LNCaP clone FGC (cell line): Measurements from ENCODE around the gene RCOR1.

Source experiments
- DNase-seq: peaks from one replicate; pipeline ENCODE4 v3.0.0-alpha.2; 2011; ENCODE audit warnings: low read depth
- H3K4me3 ChIP-seq: 2 replicates; pipeline ENCODE4 v1.5.1; 2011; ENCODE audit warnings: mild to moderate bottlenecking, low read depth, low read length, control low read depth
- CTCF ChIP-seq: IDR thresholded peaks from 2 replicates; pipeline ENCODE4 v1.5.1; 2012; ENCODE audit warnings: mild to moderate bottlenecking; ENCODE audit not compliant: control insufficient read depth, insufficient read depth; ENCODE audit errors: extremely low read depth

The RCOR1 gene

GRCh38 chr14:102594514-102595175 is 2.2 kb downstream of the RCOR1 start:
- peak overlapping the region; percentile 59 for H3K4me3 ChIP-seq
- peak; percentile 57 for DNase-seq
- peak; percentile 76 for TF ChIP-seq CTCF

GRCh38 chr14:102601378-102601925 is 9.0 kb downstream of the RCOR1 start:
- DNase-seq, result no peak
- no peak overlapping the region for H3K4me3 ChIP-seq
- no peak for TF ChIP-seq CTCF

- no peak for DNase-seq
- no peak overlapping the region for H3K4me3 ChIP-seq
- TF ChIP-seq CTCF, result no peak
Observed at GRCh38 chr14:102602421-102603292, 10.2 kb downstream of the RCOR1 start.

GRCh38 chr14:102603293-102603907 is 11.0 kb downstream of the RCOR1 start:
- DNase-seq, result no peak
- TF ChIP-seq CTCF, result no peak
- no peak overlapping the region for H3K4me3 ChIP-seq

- no peak for DNase-seq
- no peak for TF ChIP-seq CTCF
- H3K4me3 ChIP-seq, result no peak overlapping the region
Observed at GRCh38 chr14:102604183-102604582, 11.7 kb downstream of the RCOR1 start.

GRCh38 chr14:102605029-102605428 is 12.6 kb downstream of the RCOR1 start:
- DNase-seq, result no peak
- no peak overlapping the region for H3K4me3 ChIP-seq
- no peak for TF ChIP-seq CTCF
